IPS-NIHi11 (cell line): ENCODE measurements around the gene TRIM6.
"Not testable (repeated sequence)": the region's sequence is repeated elsewhere in the genome, so short reads cannot be mapped to it uniquely, and the experiment has no call there.

ENCODE experiments used
- DNase-seq: peaks from one replicate; pipeline ENCODE4 v3.0.0; 2012; ENCODE audit warnings: mixed read lengths, low spot score

TRIM6 gene

DNA sequence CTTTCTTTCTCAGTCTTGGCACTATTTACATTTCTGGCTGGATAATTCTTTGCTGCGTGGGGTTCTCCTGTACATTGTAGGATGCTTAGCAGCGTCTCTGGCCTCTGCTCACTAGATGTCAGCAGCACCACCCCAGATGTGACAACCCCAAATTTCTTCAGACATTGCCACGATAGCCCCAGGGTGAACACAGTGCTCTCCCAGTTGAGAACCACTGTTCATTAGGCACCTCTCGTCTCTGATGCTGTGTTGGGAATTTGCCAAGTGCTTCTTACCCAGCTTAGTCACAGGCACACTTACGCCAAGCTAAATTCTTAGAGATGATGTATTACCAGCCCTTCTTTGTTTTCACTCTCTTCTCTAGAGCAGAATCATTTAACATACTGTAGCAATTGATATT is 9.4 kb downstream of the TRIM6 start:
- no peak for DNase-seq

DNA sequence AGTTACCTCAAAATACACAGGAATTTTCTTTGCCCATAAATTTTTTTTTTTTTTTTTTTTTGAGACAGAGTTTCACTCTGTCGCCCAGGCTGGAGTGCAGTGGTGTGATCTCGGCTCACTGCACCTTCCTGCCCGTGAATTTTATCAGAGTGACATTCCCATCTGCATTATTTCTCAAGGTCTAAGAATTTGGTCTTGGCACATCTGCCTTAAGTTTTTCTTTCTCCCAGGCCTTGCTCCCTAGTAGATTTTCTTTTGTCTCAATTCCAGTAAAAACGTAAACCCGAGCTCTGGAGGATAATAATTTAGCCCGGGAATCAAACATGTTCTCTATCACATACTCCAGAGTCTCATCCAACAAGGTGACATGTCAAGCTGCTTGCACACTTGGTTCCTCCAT is 12.4 kb downstream of the TRIM6 start:
- no peak for DNase-seq

DNA sequence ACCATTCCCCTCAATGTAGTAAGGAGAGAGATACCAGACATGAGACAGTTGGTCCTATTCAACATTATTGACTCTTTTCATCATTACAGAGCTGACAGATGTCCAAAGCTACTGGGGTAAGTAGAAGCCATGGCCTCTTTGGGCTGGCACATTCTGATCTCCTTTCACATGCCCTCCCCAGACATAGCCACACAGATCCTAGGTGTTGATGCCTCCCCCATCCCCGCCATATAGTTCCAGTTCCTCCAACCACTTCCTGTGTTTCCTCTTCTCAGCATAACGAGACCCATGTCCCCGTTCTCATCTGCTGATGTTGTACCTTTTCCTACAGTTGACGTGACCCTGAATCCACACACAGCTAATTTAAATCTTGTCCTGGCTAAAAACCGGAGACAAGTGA is 14.0 kb downstream of the TRIM6 start:
- no peak for DNase-seq

DNA sequence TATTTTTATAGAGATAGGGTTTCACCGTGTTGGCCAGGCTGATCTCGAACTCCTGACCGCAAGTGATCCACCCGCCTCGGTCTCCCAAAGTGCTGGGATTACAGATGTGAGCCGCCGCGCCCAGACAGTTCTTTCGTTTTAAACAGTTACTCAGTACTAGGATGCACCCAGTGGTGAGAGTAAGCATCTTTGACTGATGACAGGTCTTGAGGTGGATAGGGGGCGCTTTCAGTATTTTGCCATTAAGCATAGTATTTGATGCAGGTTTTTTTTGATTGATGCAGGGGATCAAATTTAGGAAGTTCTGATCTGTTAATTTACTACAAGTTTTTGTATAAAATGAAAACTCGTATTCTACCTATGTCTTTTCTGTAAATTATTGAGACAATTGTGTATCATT is 15.2 kb downstream of the TRIM6 start:
- DNase-seq, result no peak

DNA sequence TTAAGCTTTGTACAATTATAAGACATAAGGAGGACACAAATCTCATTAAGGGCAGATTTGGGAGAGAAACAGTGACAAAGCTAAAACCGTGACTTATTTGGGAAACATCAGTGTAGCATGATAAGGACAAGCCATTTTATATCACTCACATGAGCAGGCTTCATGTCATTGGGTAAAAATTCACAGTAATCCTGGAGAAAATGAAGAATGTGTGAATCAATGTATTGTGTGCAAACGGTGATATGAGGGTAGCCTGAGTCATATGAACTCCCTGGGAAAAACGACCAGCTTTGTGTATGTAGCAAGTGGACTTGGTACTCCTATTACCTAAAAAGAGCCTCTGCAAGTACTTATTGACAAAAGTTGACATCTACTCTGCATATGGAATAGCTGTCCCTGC is 22.4 kb downstream of the TRIM6 start:
- DNase-seq, result no peak

DNA sequence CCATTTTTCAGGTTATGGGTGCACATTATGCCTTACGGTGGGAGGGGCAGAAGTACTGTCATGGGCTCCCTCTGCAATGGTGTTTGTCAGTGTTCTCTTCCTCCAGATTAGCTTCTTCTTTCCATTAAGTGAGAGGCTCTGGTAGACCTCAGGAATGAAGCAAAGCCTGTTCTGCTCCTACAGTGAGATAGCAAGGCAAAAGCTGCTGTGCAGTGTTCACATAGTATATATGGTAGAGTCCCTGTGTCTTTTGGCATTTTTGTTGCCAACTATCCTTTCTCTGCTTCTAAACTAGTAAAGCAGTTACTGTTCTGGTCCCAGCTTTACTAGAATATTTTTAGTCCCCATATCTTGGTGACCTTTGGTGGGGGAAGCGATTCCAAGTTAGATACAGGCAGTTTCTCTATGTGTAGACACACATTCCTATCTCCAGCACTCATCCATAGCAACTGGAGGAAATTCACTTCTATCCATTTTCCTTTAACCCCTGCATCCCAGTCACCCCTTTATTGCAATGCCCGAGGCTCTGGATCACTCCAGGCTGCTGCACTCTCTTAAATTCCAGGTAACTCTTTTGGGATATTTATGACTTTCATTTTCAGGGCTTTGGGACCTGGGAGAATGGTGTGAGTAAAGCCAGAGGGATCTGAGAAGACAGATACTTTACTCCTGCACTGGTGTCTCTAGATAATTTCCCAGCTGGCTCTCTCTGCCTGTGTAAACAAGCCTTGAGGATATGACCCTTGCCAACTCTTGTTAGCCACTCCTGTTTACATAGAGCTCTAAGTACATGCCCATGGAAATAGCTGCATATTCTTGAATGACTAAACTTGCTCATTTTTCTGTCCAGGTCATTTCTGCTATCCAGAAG is 24.4 kb downstream of the TRIM6 start:
- DNase-seq, result no peak

DNA sequence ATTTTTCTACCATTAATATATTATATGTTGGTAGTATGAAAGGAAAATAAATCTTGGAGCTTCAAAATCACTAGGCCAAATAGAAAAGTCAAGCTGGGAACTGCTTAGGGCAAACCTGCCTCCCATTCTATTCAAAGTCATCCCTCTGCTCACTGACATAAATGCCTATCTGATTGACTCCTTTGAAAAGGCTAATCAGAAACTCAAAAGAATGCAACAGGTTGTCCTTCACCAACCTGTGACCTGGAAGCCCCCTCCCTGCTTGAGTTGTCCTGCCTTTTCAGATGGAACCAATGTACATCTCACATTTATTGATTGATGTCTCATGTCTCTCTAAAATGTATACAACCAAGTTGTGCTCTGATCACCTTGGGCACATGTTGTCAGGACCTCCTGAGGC is 25.1 kb downstream of the TRIM6 start:
- no peak for DNase-seq

DNA sequence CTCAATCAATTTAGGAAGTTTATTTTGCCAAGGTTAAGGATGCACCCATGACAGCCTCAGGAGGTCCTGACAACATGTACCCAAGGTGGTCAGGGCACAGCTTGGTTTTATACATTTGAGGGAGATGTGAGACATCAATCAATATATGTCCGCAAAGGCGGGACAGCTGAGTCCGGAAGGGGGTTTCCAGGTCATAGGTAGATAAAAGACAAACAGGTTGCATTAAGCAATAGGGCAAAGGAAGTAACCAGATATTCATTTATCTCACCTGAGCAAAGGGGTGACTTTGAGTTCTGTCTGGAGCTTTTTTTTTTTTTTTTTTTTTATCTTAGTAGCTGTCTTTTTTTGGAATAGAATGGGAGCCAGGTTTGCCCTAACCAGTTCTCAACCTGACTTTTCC is 26.4 kb downstream of the TRIM6 start:
- DNase-seq, result no peak

DNA sequence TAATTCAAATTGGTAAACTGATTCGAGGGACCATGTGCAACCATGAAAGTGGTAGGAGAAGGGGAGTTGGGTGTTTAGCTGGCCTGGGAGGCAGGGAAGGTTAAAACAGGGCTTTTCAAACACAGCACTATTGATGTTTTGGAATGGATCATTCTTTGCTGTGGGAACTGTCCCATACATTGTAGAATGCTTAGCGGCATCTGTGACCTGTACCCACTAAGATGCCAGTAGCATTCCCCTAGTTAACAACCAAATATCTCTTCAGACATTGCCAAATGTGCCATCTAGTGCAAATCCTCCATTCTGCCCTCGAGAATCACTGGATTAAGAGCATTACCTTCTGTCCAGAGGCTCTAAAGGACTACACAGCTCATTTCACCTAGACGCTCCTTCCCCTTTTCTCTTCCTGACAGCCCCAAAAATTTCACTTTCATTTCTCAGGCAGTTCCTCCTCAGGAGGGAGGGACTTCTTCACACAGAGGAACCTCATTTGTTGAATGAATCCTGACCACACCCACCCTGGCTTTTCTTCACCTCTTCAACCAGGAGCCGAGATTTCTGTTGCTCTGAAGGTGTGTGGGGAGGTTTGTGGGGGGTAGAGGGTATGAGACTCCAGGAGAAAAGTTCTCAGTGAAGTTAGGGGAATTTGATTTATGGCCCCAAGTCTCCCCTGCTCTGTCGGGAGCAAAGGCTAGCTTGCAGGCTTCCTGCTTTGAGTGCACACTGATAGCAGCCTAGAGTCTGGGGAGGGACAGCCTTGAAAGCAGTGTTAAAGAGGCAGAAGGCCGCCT is 28.2 kb downstream of the TRIM6 start, which contains the start of gene TRIM34:
Gene TRIM34, plus strand, starts transcription at position 513 of the 791 bp plus-strand sequence. CDS start 7,331 bp downstream, outside the sequence.
- DNase-seq, result peak; percentile 71

DNA sequence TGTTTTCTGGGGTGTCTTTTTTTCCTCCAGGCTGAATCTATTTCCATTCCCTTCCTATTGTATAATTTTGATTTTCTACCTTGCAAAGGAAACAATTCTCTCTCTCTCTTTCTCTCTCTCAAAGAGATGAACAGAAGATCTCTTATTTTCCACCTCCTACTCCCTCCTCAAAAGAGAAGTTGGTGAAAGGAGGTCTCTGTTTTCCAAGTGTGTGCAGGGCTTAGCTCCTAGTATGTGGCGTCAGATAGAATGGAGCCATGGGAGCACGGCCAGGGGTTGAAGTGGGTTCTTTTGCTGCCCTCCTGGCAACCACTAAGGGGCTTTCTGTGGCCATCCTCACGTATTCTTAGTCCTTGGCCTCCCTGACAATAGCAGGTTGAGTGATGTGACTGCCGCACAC is 28.8 kb downstream of the TRIM6 start:
- DNase-seq, result no peak

DNA sequence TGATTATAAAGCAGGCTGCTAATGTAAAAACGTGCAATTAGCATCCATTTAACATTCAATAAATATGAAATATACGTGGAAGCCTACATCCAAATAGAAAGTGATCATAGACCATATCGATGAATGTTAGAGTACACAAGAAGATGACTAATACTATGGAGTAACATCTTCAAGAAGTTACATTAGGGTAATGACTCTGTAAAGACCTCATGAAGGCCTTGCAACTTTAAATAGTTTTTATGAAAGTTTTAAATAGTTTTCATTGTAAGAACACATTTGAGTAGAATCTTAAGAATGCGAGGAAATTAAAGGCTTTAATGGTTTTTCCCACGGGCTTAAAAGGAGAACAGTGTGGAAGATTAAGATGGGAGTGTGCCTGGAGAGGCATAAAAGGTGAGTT is 29.8 kb downstream of the TRIM6 start:
- DNase-seq, result no peak

DNA sequence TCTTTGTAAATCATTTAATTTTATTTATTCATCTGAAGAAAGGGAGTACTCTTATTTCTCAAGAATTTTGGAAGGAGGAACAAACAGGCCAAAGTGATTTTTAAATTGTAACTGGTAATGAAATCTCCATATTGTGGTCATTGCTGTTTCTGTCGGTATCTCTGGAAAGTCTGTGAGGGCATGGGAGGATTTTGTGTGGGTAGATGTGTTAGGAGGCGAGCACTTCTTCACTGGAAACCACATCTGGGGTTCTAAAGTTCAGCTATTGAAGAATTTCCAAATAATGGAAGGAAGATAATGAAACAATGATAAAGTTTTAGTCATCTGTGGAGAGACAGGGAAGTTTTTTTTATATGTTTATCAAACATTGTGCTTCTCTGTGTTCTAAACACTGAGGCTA is 35.0 kb downstream of the TRIM6 start:
- DNase-seq, result no peak

DNA sequence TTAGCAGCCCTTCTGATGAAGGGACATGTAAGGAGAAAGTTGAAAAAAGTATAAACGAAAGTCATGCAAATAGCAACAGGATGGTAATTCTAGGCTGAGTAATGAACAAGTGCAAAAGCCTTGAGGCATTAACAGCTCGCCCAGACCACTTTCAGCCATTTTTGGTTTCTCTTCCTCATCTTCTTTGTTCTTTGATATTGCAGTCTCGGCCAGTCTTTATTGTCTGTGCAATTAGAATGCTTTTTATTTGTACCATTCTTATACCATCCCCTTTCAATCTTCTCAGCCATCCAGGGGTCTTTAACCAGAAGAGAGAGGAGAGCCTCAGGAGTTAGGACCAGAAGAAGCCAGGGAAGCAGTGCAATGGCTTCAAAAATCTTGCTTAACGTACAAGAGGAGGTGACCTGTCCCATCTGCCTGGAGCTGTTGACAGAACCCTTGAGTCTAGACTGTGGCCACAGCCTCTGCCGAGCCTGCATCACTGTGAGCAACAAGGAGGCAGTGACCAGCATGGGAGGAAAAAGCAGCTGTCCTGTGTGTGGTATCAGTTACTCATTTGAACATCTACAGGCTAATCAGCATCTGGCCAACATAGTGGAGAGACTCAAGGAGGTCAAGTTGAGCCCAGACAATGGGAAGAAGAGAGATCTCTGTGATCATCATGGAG is 35.7 kb downstream of the TRIM6 start:
- no peak for DNase-seq

DNA sequence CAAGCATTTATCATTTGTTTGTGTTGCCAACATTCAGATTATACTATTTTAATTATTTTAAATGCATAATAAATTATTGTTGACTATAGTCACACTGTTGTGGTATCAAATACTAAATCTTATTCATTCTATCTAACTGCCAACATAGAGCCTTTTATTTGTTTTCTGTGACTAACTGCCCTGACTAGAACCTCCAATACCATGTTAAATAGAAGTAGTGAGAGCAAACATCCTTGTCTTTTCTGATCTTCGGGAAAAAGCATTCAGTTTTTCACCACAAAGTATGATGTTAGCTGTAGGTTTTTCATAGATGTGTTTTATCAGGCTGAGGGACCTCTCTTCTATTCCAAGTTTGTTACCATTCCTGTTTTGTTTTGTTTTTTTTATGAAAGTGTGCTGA is 43.5 kb downstream of the TRIM6 start:
- DNase-seq, result no peak

DNA sequence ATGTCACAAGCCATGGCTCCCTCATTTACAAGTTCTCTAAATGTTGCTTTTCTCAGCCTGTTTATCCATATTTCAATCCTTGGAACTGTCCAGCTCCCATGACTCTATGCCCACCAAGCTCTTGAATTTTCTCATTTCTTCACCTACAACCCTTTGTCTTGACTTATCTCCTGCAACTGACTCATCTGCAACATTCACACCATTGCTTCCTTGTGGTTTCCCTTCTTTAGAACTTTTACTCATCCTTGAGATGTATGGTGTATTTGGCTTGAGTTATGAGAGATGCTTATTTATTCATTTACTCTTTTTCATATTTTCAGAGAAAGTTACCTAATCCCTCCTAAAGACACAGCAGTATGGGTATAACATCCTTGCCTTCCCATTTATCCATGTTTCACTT is 47.1 kb downstream of the TRIM6 start:
- DNase-seq, result no peak

DNA sequence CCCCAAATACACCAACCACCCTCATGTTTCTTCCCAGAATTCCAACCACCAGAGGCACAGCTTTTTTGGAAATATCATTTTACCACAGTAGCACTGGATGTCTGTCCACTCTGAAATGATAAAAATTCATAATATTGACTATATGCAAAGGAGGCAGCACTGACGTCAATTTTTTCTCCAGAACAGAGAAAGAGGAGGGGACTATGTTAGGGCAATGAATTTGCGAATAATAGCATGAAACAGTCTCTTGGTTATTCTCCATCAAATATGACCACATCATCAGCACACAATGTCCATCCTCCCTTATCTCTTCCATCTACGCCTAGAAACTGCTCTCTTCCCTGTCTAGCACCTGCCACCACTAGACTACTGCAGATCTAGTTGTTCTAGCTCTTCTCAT is 49.7 kb downstream of the TRIM6 start:
- DNase-seq, result no peak

DNA sequence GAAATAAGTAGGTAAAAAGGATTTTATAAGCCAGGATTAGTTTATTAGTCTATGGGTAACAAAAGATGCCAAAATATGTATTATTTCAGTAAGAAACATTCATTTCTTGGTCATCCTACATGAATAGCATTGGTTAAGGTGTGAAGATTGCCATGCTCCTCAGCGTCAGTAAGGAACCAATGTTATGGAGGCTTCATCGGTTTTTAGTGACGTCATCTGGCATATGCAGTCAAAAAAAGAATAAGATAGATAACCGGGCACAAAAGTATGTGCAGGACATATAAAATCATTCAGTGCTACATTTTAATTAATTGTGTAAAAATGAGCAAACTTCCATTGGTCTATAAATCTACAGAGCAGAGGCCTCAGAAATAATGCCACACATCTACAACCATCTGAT is 59.0 kb downstream of the TRIM6 start:
- no peak for DNase-seq

DNA sequence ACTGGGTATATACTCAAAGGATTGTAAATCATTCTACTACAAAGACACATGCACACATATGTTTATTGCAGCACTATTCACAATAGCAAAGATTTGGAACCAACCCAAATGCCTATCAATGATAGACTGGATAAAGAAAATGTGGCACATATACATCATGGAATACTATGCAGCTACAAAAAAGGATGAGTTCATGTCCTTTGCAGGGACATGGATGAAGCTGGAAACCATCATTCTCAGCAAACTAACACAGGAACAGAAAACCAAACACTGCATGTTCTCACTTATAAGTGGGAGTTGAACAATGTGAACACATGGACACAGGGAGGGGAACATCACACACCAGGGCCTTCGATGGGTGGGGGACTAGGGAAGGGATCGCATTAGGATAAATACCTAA is 60.5 kb downstream of the TRIM6 start:
- not testable (repeated sequence) for DNase-seq

DNA sequence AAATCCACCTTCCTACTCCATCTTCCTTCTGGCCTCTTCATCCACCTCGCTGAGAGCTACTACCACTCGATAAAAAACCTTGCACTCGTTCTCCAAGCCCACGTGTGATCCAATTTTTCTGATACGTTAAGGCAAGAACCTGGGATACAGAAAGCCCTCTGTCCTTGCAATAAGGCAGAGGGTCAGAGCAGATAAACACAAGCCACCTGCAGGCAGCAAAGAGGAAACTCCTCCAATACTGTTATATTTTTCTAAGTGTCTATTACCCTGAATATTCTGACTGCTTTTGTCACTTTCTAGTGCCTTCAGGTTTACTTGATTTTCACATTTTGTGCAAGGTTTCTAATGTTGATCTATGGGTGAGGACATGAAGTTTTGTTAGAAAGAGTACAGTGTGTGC is 61.9 kb downstream of the TRIM6 start:
- DNase-seq, result no peak
